Epithelial cell of proximal tubule (primary cell): ENCODE data around the gene CAGE1. TPM values are rescaled to one million over a fixed set of nuclear protein-coding genes. Genes with fewer than 3 reads are reported as not detected.

ENCODE experiments used
- DNase-seq: peaks from one replicate; pipeline ENCODE4 v3.0.0-alpha.2; 2011; ENCODE audit warnings: low read depth
- H3K4me3 ChIP-seq: 2 replicates; pipeline ENCODE4 v1.5.1; 2011; ENCODE audit warnings: low read depth, mild to moderate bottlenecking, low read length
- CTCF ChIP-seq: conservative IDR thresholded peaks from 2 replicates; pipeline ENCODE4 v1.5.1; 2012; ENCODE audit warnings: low read depth, mild to moderate bottlenecking, low read length
- total RNA-seq: library from RNA; depleted of rRNA; stranded (reverse); fragments of >200 nt; gene quantifications from 2 replicates; pipeline ENCODE4 v1.2.3, GENCODE V29; 2015

CAGE1 gene
- total RNA-seq, 1 donor from 2014 or later: not detected

GRCh38 chr6:7410851-7411250 lies 21.3 kb upstream of the CAGE1 start:
- no peak overlapping the region for H3K4me3 ChIP-seq
- no peak for TF ChIP-seq CTCF
- no peak for DNase-seq

GRCh38 chr6:7409740-7410139 lies 20.2 kb upstream of the CAGE1 start:
- TF ChIP-seq CTCF: no peak
- no peak for DNase-seq
- H3K4me3 ChIP-seq: no peak overlapping the region

- no peak overlapping the region for H3K4me3 ChIP-seq
- DNase-seq: no peak
- TF ChIP-seq CTCF: no peak
These were observed 17.2 kb upstream of the CAGE1 start for GRCh38 chr6:7406743-7407142.

GRCh38 chr6:7404546-7404945 lies 15.0 kb upstream of the CAGE1 start:
- no peak for DNase-seq
- TF ChIP-seq CTCF: no peak
- H3K4me3 ChIP-seq: no peak overlapping the region

- TF ChIP-seq CTCF: no peak
- no peak overlapping the region for H3K4me3 ChIP-seq
- no peak for DNase-seq
These were observed 13.2 kb upstream of the CAGE1 start for GRCh38 chr6:7402716-7403115.

- no peak for TF ChIP-seq CTCF
- no peak for DNase-seq
These were observed 11.5 kb upstream of the CAGE1 start for GRCh38 chr6:7401075-7401474.

GRCh38 chr6:7392402-7392801 lies 2.9 kb upstream of the CAGE1 start:
- TF ChIP-seq CTCF: no peak
- H3K4me3 ChIP-seq: no peak overlapping the region
- no peak for DNase-seq

More at GRCh38 chr6:7401075-7401474, 11.5 kb upstream of the CAGE1 start:
- H3K4me3 ChIP-seq: no peak overlapping the region
